ENCODE data around the gene LPP.

Gene LPP

GRCh38 chr3:188171682-188172467 lies 17.9 kb downstream of the LPP start:
- peak; percentile 24 for DNase-seq

- DNase-seq: peak; percentile 80
Observed at GRCh38 chr3:188174317-188175044, 20.5 kb downstream of the LPP start.

- no peak for DNase-seq
Observed at GRCh38 chr3:188176476-188176875, 22.5 kb downstream of the LPP start.

GRCh38 chr3:188176884-188177283 lies 22.9 kb downstream of the LPP start:
- no peak for DNase-seq

- no peak for DNase-seq
Observed at GRCh38 chr3:188177721-188178120, 23.8 kb downstream of the LPP start.

- no peak for DNase-seq
Observed at GRCh38 chr3:188178293-188178936, 24.5 kb downstream of the LPP start.

GRCh38 chr3:188179006-188179966 lies 25.3 kb downstream of the LPP start:
- peak; percentile 56 for DNase-seq

GRCh38 chr3:188180114-188180513 lies 26.2 kb downstream of the LPP start:
- DNase-seq: no peak

GRCh38 chr3:188183452-188183851 lies 29.5 kb downstream of the LPP start:
- no peak for DNase-seq

- no peak for DNase-seq
Observed at GRCh38 chr3:188184160-188184559, 30.2 kb downstream of the LPP start.

- no peak for DNase-seq
Observed at GRCh38 chr3:188184649-188185048, 30.7 kb downstream of the LPP start.

GRCh38 chr3:188185717-188186251 lies 31.8 kb downstream of the LPP start:
- DNase-seq: peak; percentile 21

- no peak for DNase-seq
Observed at GRCh38 chr3:188187053-188187452, 33.1 kb downstream of the LPP start.

- no peak for DNase-seq
Observed at GRCh38 chr3:188188911-188189310, 35.0 kb downstream of the LPP start.

GRCh38 chr3:188191460-188191859 lies 37.5 kb downstream of the LPP start:
- DNase-seq: no peak

- no peak for DNase-seq
Observed at GRCh38 chr3:188192034-188192433, 38.1 kb downstream of the LPP start.

- DNase-seq: no peak
Observed at GRCh38 chr3:188194332-188194731, 40.4 kb downstream of the LPP start.

GRCh38 chr3:188196232-188196990 lies 42.5 kb downstream of the LPP start:
- no peak for DNase-seq

- peak; percentile 33 for DNase-seq
Observed at GRCh38 chr3:188197388-188197847, 43.5 kb downstream of the LPP start.

GRCh38 chr3:188198001-188198400 lies 44.0 kb downstream of the LPP start:
- DNase-seq: no peak

- DNase-seq: no peak
Observed at GRCh38 chr3:188198760-188199327, 44.9 kb downstream of the LPP start.
